ENCODE data around the gene MRPS21. TPM values are rescaled to one million over a fixed set of nuclear protein-coding genes. Genes with fewer than 3 reads are reported as not detected.

Gene MRPS21
- total RNA-seq: 85.8 and 89.9 TPM in 2 replicates
- 126 and 133 TPM in 2 replicates for polyA plus RNA-seq

GRCh38 chr1:150293433-150294253 is at the start of gene MRPS21:
MRPS21 (plus strand) TSS chr1:150293861; CDS start chr1:150294367, 506 bp downstream.
- Histone ChIP-seq H3K27me3 (no peaks in the 10 kb centered on the region), H3K4me1 (ENCODE audit: low read depth) (peaks cover 8% of the 10 kb centered on the region)
- no peak for TF ChIP-seq CTCF (IDR thresholded peaks at IDR 0.05; ENCODE audit: low read depth, low read length)

GRCh38 chr1:150249936-150250335 is 43.7 kb upstream of the MRPS21 start:
- Histone ChIP-seq H3K36me3 (no peaks in the 10 kb centered on the region), H3K27me3 (no peaks in the 10 kb centered on the region), H3K27ac (no peak overlapping the region), H3K4me1 (ENCODE audit: low read depth) (no peaks in the 10 kb centered on the region), H3K9me3 (ENCODE audit: low read depth) (no peaks in the 10 kb centered on the region), H3K4me3 (no peak overlapping the region)
- no peak for DNase-seq (ENCODE audit: low read depth in 1 of 2, low spot score in 1 of 2)
- TF ChIP-seq CTCF (IDR thresholded peaks at IDR 0.05; ENCODE audit: low read depth, low read length): no peak

More at GRCh38 chr1:150293433-150294253, at the start of gene MRPS21:
- H3K27ac ChIP-seq: peak within 1 kb of the TSS; percentile 90
- no peaks in the 10 kb centered on the region for H3K9me3 ChIP-seq (ENCODE audit: low read depth)
- H3K4me3 ChIP-seq: peak within 1 kb of the TSS; percentile 79
- DNase-seq (ENCODE audit: low read depth in 1 of 2, low spot score in 1 of 2): peak; percentile 93 to 94
- H3K36me3 ChIP-seq: peaks cover 5% of the 10 kb centered on the region

- DNase-seq (ENCODE audit: low read depth in 1 of 2, low spot score in 1 of 2): no peak
- no peaks in the 10 kb centered on the region for H3K36me3 ChIP-seq
- H3K27ac ChIP-seq: peak overlapping the region; percentile 88
- no peaks in the 10 kb centered on the region for H3K9me3 ChIP-seq (ENCODE audit: low read depth)
- peak overlapping the region; percentile 61 for H3K4me3 ChIP-seq
- no peak for TF ChIP-seq CTCF (IDR thresholded peaks at IDR 0.05; ENCODE audit: low read depth, low read length)
- no peaks in the 10 kb centered on the region for H3K27me3 ChIP-seq
- peaks cover 34% of the 10 kb centered on the region for H3K4me1 ChIP-seq (ENCODE audit: low read depth)
Measured at GRCh38 chr1:150256198-150256553, 37.5 kb upstream of the MRPS21 start.

- Histone ChIP-seq H3K4me3 (peak overlapping the region; percentile 61), H3K9me3 (ENCODE audit: low read depth) (no peaks in the 10 kb centered on the region), H3K27ac (peak overlapping the region; percentile 88), H3K27me3 (no peaks in the 10 kb centered on the region), H3K36me3 (no peaks in the 10 kb centered on the region), H3K4me1 (ENCODE audit: low read depth) (peaks cover 34% of the 10 kb centered on the region)
- DNase-seq (ENCODE audit: low read depth in 1 of 2, low spot score in 1 of 2): peak in 1 of 2 donors; percentile 60
- no peak for TF ChIP-seq CTCF (IDR thresholded peaks at IDR 0.05; ENCODE audit: low read depth, low read length)
Measured at GRCh38 chr1:150256554-150257341, 36.9 kb upstream of the MRPS21 start.

GRCh38 chr1:150257624-150258585 is 35.8 kb upstream of the MRPS21 start, which contains the start of gene CA14:
CA14 (plus strand) TSS chr1:150257774; CDS start chr1:150258129, 355 bp downstream.
- Histone ChIP-seq H3K4me1 (ENCODE audit: low read depth) (peaks cover 34% of the 10 kb centered on the region), H3K9me3 (ENCODE audit: low read depth) (no peaks in the 10 kb centered on the region), H3K36me3 (no peaks in the 10 kb centered on the region), H3K4me3 (peak within 1 kb of the TSS; percentile 61), H3K27ac (peak within 1 kb of the TSS; percentile 88), H3K27me3 (no peaks in the 10 kb centered on the region)
- TF ChIP-seq CTCF (IDR thresholded peaks at IDR 0.05; ENCODE audit: low read depth, low read length): no peak
- peak in 1 of 2 donors; percentile 89 for DNase-seq (ENCODE audit: low read depth in 1 of 2, low spot score in 1 of 2)

Data from cardiac muscle cell (in vitro differentiated cells and primary cell).